ENCODE results near the gene SNRNP25. TPM values are rescaled to one million over a fixed set of nuclear protein-coding genes. Genes with fewer than 3 reads are reported as not detected.
"Not testable (repeated sequence)": the region's sequence is repeated elsewhere in the genome, so short reads cannot be mapped to it uniquely, and the experiment has no call there.

The SNRNP25 gene
- total and polyA plus RNA-seq, 3 donors from 2014 or later: 12.8 to 26.9 (median 17.5) TPM

DNA sequence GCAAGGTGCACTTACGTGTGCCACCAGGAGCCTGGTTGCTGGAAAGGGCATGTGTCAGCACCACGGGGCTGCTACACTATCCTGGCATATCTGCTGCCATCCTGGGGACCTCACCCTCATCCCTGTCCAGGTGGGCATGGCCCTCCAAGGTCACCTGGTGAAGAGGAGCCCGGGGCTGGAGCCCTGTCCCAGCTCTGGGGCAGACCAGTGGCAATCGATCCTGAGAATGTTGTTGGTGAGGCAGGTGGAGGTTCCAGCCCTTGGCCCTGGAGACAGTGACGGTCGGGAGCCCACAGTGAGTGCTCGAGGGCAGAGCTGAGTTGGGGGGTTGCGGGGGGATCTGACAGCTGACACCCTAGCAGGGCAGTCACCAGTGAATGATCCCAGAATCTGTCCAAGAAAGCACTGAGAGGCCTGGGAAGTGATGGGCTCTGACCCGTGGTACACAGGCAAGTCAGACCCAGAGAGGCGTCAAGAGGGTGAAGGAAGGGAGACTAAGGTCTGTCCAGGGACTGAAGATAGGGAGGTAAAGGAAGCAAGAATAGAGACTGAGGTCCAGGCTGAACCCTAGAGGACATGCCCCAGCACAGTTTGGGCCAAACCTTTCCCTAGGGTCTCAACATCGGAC, 17.8 kb upstream of the SNRNP25 start:
- H3K36me3 ChIP-seq (ENCODE audit: low read depth, missing control alignments): no peaks in the 10 kb centered on the region
- WGBS, 2 donors: 90 to 91% methylated on average over 5 to 11 of the region's 11 CpGs
- intact Hi-C loops (cut with DNase I; ENCODE audit: low total_unique reads): no loop called here
- TF ChIP-seq POLR2A (IDR thresholded peaks at IDR 0.05) (no peak), CTCF (IDR thresholded peaks at IDR 0.05) (no peak)
- H3K4me3 ChIP-seq: no peak overlapping the region
- no peaks in the 10 kb centered on the region for H3K27me3 ChIP-seq
- DNase-seq: no peak
- H3K4me1 ChIP-seq: no peaks in the 10 kb centered on the region
- no peaks in the 10 kb centered on the region for H3K9me3 ChIP-seq
- no peak overlapping the region for H3K27ac ChIP-seq

DNA sequence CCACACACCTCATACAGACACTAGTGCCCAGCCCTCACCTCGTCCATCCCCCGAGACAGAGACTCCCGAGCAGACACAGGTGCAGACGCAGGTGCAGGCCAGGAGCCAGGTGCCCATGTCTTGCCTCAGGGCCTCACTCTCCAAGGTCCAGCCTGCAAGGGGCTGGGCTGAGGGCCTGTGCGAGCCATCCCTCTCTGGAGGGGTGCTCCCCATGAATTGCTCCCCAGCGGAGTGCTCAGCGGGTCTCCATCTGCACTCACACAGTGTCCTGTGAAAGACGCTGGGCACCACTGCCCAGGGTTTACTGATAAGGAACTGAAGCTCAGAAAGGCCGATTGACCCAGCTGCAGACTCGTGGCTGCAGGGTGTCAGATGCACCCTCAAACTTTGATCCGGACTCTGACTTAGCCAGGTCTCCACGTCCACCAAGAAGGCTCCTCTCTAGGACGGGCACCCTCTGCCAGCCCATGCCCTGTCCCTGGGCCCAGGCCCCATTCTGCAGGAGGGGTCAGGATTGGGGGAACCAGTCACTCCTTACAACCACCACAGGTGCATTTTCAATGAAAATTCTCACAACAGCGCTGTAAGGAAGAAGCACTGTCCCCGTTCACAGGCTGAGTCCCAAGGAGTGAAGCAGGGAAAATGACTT, 17.2 kb upstream of the SNRNP25 start:
- Histone ChIP-seq H3K36me3 (ENCODE audit: low read depth, missing control alignments) (no peaks in the 10 kb centered on the region), H3K27ac (no peak overlapping the region), H3K4me3 (no peak overlapping the region), H3K9me3 (no peaks in the 10 kb centered on the region), H3K4me1 (no peaks in the 10 kb centered on the region), H3K27me3 (no peaks in the 10 kb centered on the region)
- intact Hi-C loops (cut with DNase I; ENCODE audit: low total_unique reads): no loop called here
- TF ChIP-seq CTCF (IDR thresholded peaks at IDR 0.05): no peak
- no peak for DNase-seq
- 89 to 95% methylated on average over 14 to 15 of the region's 15 CpGs for WGBS, 2 donors

DNA sequence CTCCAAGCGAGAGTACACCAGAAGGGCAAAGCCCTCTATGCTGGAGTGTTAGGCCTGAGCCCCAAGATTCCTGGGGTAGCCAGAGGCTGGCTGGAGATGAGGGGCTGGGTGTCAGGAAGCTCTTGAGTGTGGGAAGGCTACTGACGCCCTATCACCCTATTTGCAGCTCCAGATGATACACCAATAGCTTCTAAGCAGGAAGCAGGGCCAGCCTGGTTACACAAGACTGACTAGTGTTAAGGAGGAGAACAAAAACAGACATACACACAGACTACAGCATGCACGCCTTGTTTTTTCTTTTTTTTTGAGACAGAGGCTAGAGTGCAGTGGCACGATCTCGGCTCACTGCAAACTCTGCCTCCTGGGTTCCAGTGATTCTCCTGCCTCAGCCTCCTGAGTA, 16.1 kb upstream of the SNRNP25 start:
- no peaks in the 10 kb centered on the region for H3K9me3 ChIP-seq

DNA sequence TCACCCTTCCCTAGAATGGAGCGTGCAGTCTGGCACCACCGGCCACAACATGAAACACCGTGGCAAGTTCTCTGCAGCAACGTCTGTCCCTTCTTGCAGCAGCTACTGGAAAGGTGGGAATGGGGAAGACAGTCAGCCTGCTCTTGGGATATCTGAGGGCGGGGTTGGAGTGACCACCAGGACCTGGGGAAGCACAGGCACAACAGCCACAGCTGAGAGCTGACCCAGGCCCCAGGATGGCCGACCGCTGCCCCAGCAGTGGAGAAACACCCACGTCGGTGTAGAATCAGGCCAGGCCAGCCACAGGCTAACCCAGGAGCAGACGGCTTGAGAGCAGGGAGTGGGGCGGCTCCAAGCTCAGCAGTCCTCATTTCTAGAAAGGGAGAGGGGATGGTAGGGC, 15.4 kb upstream of the SNRNP25 start:
- H3K9me3 ChIP-seq; H3K27me3 ChIP-seq; H3K27ac ChIP-seq; DNase-seq; intact Hi-C loops (cut with DNase I; ENCODE audit: low total_unique reads); H3K36me3 ChIP-seq (ENCODE audit: low read depth, missing control alignments); H3K4me1 ChIP-seq; H3K4me3 ChIP-seq: not testable (repeated sequence)
- WGBS, 2 donors: 73 to 94% methylated on average over 8 to 11 of the region's 11 CpGs

More for the DNA sequence above, 16.1 kb upstream of the SNRNP25 start:
- no peaks in the 10 kb centered on the region for H3K27me3 ChIP-seq
- H3K4me1 ChIP-seq: no peaks in the 10 kb centered on the region
- H3K27ac ChIP-seq: no peak overlapping the region
- H3K4me3 ChIP-seq: no peak overlapping the region
- DNase-seq: no peak
- intact Hi-C loops (cut with DNase I; ENCODE audit: low total_unique reads): no loop called here
- no peaks in the 10 kb centered on the region for H3K36me3 ChIP-seq (ENCODE audit: low read depth, missing control alignments)
- 97 to 98% methylated on average over 5 of the region's 5 CpGs for WGBS, 2 donors
- TF ChIP-seq POLR2A (IDR thresholded peaks at IDR 0.05): no peak
- TF ChIP-seq CTCF (IDR thresholded peaks at IDR 0.05): no peak

DNA sequence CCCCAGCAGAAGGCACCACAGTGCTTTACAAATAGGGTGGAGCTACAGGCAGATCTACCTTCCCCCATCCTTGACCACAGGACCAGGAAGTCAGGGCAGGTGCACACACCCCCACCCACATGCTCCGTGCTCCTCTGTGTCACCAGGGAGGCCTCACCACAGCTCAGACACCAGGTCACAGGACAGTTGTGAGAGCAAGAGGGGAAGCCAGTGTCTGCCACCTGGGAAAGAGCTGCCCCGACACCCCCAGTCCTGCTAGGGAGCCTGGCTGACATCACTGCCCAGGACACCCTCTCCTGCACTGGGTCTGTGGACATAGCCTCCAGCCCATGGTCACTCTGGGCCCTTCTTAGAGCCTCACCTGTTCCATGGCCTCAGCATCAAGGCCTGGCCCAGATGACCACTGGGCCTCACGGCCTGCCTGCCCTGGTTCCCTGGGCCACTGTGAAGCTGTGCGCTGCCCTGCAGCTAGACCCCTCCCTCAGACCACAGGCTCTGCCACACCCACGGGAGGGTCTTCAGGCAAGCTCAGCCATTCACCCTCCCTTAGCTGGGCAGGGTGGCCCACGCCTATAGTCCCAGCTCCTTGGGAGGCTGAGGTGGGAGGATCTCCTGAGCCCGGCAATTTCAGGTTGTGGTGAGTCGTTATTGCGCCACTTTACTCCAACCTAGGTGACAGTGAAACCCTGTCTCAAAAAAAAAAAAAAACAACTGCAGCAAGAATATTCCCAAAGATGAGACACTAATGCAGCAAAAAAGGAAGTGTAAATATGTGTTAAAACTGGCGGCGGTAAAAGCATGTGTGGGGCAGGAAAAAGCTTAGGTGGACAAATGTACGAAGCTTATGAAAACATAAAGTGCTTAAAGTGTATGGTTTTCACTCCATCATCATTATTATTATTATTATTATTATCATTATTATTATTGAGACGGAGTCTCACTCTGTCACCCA, 14.4 kb upstream of the SNRNP25 start:
- H3K27ac ChIP-seq: no peak overlapping the region
- TF ChIP-seq POLR2A (IDR thresholded peaks at IDR 0.05) (no peak), CTCF (IDR thresholded peaks at IDR 0.05) (no peak)
- 90 to 92% methylated on average over 11 to 13 of the region's 13 CpGs for WGBS, 2 donors
- intact Hi-C loops (cut with DNase I; ENCODE audit: low total_unique reads): no loop called here
- no peak for DNase-seq
- no peaks in the 10 kb centered on the region for H3K36me3 ChIP-seq (ENCODE audit: low read depth, missing control alignments)
- no peaks in the 10 kb centered on the region for H3K9me3 ChIP-seq
- H3K27me3 ChIP-seq: no peaks in the 10 kb centered on the region
- no peak overlapping the region for H3K4me3 ChIP-seq
- H3K4me1 ChIP-seq: no peaks in the 10 kb centered on the region
